HFFc6 (cell line): ENCODE results near the gene HSD17B1. TPM values are rescaled to one million over a fixed set of nuclear protein-coding genes. Genes with fewer than 3 reads are reported as not detected.

ENCODE experiments used
- DNase-seq: peaks from one replicate; pipeline ENCODE4 v3.0.0-alpha.2; 2018
- H3K27ac Mint-ChIP-seq: 2 replicates; pipeline ENCODE4 v1.8.0; 2020; ENCODE audit warnings: mild to moderate bottlenecking, mixed read lengths
- H3K27me3 Mint-ChIP-seq: 2 replicates; pipeline ENCODE4 v1.8.0; 2021; ENCODE audit warnings: mild to moderate bottlenecking, moderate library complexity, mixed read lengths; ENCODE audit not compliant: insufficient read depth
- H3K36me3 Mint-ChIP-seq: 2 replicates; pipeline ENCODE4 v1.8.0; 2021; ENCODE audit warnings: low read depth, mixed read lengths
- H3K4me1 Mint-ChIP-seq: 2 replicates; pipeline ENCODE4 v1.8.0; 2020; ENCODE audit warnings: low read depth, mixed read lengths
- H3K4me3 Mint-ChIP-seq: 2 replicates; pipeline ENCODE4 v1.8.0; 2020; ENCODE audit warnings: mild to moderate bottlenecking, moderate library complexity, mixed read lengths
- H3K9me3 Mint-ChIP-seq: 2 replicates; pipeline ENCODE4 v1.8.0; 2020; ENCODE audit warnings: mild to moderate bottlenecking, mixed read lengths
- total RNA-seq, 6 experiments: library from RNA; stranded (reverse); fragmentation: NEBNext Ultra II Directional; extraction: Animal tissue kit (Norgen Biotek cat#: 25700); gene quantifications; 2 replicates in 1 of 6; 3 replicates in 5 of 6; pipeline ENCODE4 v1.2.3, GENCODE V29; 2021
- TF ChIP-seq, protein P1 (sequence below): fragments of 200-600 bp; sonication (generic); IDR thresholded peaks from 2 replicates; pipeline ENCODE4 v1.5.0; 2021; ENCODE audit warnings: antibody characterized with exemption, mild to moderate bottlenecking

Gene HSD17B1
- total RNA-seq, 6 experiments from 2014 or later: 0.66 to 1.5 (median 1.1) TPM

- DNase-seq: no peak
- no peak overlapping the region for H3K27ac Mint-ChIP-seq
- peaks cover 9% of the 10 kb centered on the region; the same call in 1 of the 2 replicates for H3K4me1 Mint-ChIP-seq
- peaks cover 5% of the 10 kb centered on the region for H3K27me3 Mint-ChIP-seq
- no peaks in the 10 kb centered on the region for H3K9me3 Mint-ChIP-seq
- 0 out of 2 replicates have a peak, but pooled peaks cover 4% of the 10 kb centered on the region for H3K36me3 Mint-ChIP-seq
- H3K4me3 Mint-ChIP-seq: no peak overlapping the region
- TF ChIP-seq, protein P1, sequence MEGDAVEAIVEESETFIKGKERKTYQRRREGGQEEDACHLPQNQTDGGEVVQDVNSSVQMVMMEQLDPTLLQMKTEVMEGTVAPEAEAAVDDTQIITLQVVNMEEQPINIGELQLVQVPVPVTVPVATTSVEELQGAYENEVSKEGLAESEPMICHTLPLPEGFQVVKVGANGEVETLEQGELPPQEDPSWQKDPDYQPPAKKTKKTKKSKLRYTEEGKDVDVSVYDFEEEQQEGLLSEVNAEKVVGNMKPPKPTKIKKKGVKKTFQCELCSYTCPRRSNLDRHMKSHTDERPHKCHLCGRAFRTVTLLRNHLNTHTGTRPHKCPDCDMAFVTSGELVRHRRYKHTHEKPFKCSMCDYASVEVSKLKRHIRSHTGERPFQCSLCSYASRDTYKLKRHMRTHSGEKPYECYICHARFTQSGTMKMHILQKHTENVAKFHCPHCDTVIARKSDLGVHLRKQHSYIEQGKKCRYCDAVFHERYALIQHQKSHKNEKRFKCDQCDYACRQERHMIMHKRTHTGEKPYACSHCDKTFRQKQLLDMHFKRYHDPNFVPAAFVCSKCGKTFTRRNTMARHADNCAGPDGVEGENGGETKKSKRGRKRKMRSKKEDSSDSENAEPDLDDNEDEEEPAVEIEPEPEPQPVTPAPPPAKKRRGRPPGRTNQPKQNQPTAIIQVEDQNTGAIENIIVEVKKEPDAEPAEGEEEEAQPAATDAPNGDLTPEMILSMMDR: no peak
Observed at GRCh38 chr17:42548993-42549755, 3.5 kb upstream of the HSD17B1 start.

- DNase-seq: no peak
- peaks cover 17% of the 10 kb centered on the region for H3K4me1 Mint-ChIP-seq
- no peak overlapping the region for H3K27ac Mint-ChIP-seq
- peak overlapping the region; percentile 91 for H3K4me3 Mint-ChIP-seq
- TF ChIP-seq, protein P1: no peak
- no peaks in the 10 kb centered on the region for H3K9me3 Mint-ChIP-seq
- H3K36me3 Mint-ChIP-seq: no peaks in the 10 kb centered on the region
- peaks cover 3% of the 10 kb centered on the region for H3K27me3 Mint-ChIP-seq
Observed at GRCh38 chr17:42553161-42553818, 567 bp downstream of the HSD17B1 start.

DNA sequence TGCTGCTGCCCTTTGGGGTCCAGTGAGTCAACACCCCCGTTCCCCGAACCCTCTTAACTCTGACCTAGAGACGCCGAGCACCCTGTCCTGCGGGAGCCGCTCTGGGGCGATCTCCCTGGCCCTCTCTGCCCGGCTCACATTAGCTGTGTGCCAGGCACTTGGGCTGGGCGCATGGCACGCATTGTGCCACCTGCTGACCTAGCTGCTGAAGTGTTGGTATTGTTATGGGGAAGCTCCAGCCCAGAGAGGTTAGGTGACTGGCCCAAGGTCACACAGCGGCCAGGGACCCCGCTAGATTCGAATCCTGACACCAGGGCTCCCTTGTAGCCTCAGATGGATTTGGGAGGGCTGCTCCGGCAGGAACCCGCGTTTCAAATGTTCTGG lies 1.1 kb downstream of the HSD17B1 start:
- H3K36me3 Mint-ChIP-seq: no peaks in the 10 kb centered on the region
- peak overlapping the region; percentile 88 for H3K27ac Mint-ChIP-seq
- TF ChIP-seq, protein P1: peak; percentile 19; the same call in 1 of the 2 replicates
- no peaks in the 10 kb centered on the region for H3K9me3 Mint-ChIP-seq
- no peak for DNase-seq
- H3K27me3 Mint-ChIP-seq: peaks cover 3% of the 10 kb centered on the region
- H3K4me3 Mint-ChIP-seq: peak overlapping the region; percentile 91
- H3K4me1 Mint-ChIP-seq: peaks cover 14% of the 10 kb centered on the region

- TF ChIP-seq, protein P1: no peak
- peak; percentile 53 for DNase-seq
- Mint-ChIP-seq H3K4me3 (peak overlapping the region; percentile 91), H3K36me3 (no peaks in the 10 kb centered on the region), H3K27me3 (peaks cover 3% of the 10 kb centered on the region), H3K4me1 (peaks cover 10% of the 10 kb centered on the region), H3K9me3 (no peaks in the 10 kb centered on the region), H3K27ac (peak overlapping the region; percentile 88)
Observed at GRCh38 chr17:42554250-42555121, 1.8 kb downstream of the HSD17B1 start.

GRCh38 chr17:42555122-42555622 lies 2.4 kb downstream of the HSD17B1 start:
- Mint-ChIP-seq H3K4me1 (peaks cover 16% of the 10 kb centered on the region), H3K4me3 (peak overlapping the region; percentile 91), H3K9me3 (no peaks in the 10 kb centered on the region), H3K27ac (peak overlapping the region; percentile 88), H3K27me3 (peaks cover 3% of the 10 kb centered on the region), H3K36me3 (no peaks in the 10 kb centered on the region)
- DNase-seq: no peak
- TF ChIP-seq, protein P1: no peak
